Chondrocyte (in vitro differentiated cells): ENCODE data around the gene HIBCH. TPM values are rescaled to one million over a fixed set of nuclear protein-coding genes. Genes with fewer than 3 reads are reported as not detected.
A peak's percentile ranks its signal among the peaks of the same experiment; 100 is the strongest.

Experiments used
- DNase-seq: peaks from one replicate; pipeline ENCODE4 v3.0.0; 2021; ENCODE audit warnings: mixed read lengths, low spot score
- H3K27ac Mint-ChIP-seq: one replicate; pipeline ENCODE4 v1.8.0; 2021; ENCODE audit warnings: mild to moderate bottlenecking, moderate library complexity, mixed read lengths; ENCODE audit not compliant: unreplicated experiment
- H3K27me3 Mint-ChIP-seq: 2 replicates; pipeline ENCODE4 v1.8.0; 2021; ENCODE audit warnings: low read depth, mixed read lengths
- H3K36me3 Mint-ChIP-seq: 2 replicates; pipeline ENCODE4 v1.8.0; 2021; ENCODE audit warnings: low read depth, mixed read lengths
- H3K4me1 Mint-ChIP-seq: 2 replicates; pipeline ENCODE4 v1.8.0; 2021; ENCODE audit warnings: low read depth, mild to moderate bottlenecking, mixed read lengths
- H3K4me3 Mint-ChIP-seq: one replicate; pipeline ENCODE4 v1.8.0; 2021; ENCODE audit warnings: mild to moderate bottlenecking, moderate library complexity, mixed read lengths; ENCODE audit not compliant: unreplicated experiment
- H3K9me3 Mint-ChIP-seq: 2 replicates; pipeline ENCODE4 v1.8.0; 2021; ENCODE audit warnings: low read depth, mixed read lengths
- total RNA-seq: library from RNA; stranded (reverse); gene quantifications from 3 replicates; pipeline ENCODE4 v1.2.1, GENCODE V29; 2021
- TF ChIP-seq, protein P1 (sequence below): fragments of 200-600 bp; sonication (generic); IDR thresholded peaks from 2 replicates; pipeline ENCODE4 v1.5.0; 2021; ENCODE audit warnings: antibody characterized with exemption, mild to moderate bottlenecking, moderate library complexity

Gene HIBCH
- total RNA-seq, 1 donor from 2014 or later = 19.1 TPM

DNA sequence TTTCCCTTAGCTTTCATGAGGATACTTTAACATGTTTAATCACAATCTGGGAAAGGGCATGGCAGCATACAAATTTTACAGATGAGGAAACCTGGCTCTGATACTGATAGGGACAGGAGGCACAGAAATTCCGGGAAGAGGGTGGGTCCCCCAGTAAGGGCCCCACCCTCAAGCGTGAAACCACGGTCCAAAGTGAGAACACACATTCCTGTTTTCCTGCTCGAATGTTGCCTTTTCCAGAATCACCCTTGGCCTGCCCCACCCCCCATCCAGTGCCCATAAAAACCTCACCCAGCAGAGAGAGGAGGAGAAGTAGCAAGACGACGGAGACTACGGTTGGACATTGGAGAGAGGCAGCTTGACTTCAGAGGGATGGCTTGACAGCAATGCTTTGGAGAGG lies 98.2 kb downstream of the HIBCH start:
- Mint-ChIP-seq H3K4me1 (peaks cover 3% of the 10 kb centered on the region), H3K4me3 (no peak overlapping the region), H3K36me3 (peaks cover 29% of the 10 kb centered on the region), H3K27me3 (no peaks in the 10 kb centered on the region), H3K9me3 (peaks cover 16% of the 10 kb centered on the region), H3K27ac (no peak overlapping the region)
- DNase-seq = no peak
- TF ChIP-seq, protein P1, sequence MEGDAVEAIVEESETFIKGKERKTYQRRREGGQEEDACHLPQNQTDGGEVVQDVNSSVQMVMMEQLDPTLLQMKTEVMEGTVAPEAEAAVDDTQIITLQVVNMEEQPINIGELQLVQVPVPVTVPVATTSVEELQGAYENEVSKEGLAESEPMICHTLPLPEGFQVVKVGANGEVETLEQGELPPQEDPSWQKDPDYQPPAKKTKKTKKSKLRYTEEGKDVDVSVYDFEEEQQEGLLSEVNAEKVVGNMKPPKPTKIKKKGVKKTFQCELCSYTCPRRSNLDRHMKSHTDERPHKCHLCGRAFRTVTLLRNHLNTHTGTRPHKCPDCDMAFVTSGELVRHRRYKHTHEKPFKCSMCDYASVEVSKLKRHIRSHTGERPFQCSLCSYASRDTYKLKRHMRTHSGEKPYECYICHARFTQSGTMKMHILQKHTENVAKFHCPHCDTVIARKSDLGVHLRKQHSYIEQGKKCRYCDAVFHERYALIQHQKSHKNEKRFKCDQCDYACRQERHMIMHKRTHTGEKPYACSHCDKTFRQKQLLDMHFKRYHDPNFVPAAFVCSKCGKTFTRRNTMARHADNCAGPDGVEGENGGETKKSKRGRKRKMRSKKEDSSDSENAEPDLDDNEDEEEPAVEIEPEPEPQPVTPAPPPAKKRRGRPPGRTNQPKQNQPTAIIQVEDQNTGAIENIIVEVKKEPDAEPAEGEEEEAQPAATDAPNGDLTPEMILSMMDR = no peak

DNA sequence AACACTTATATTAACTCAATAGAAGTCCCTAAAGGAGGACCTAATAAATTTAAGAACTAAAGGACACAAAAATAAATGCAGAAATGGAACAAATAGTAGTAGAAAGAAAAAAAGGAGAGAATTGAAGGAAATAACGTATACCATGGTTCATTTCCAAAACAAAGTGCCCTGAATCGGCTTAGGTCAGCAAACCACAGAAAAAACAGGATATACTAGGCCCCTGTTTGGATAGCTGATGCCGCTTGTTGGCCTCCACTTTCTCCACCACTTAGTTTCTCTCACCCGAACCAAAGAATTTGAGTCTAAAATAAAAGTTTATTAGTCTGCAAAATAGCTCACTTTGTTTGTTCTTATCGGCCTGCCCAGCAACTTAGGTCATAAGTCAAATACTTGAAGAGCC lies 100.4 kb downstream of the HIBCH start:
- peaks cover 3% of the 10 kb centered on the region for H3K4me1 Mint-ChIP-seq
- TF ChIP-seq, protein P1 = no peak
- no peaks in the 10 kb centered on the region for H3K27me3 Mint-ChIP-seq
- H3K9me3 Mint-ChIP-seq = peaks cover 10% of the 10 kb centered on the region
- DNase-seq = no peak
- H3K36me3 Mint-ChIP-seq = peaks cover 20% of the 10 kb centered on the region
- H3K27ac Mint-ChIP-seq = no peak overlapping the region
- H3K4me3 Mint-ChIP-seq = no peak overlapping the region

DNA sequence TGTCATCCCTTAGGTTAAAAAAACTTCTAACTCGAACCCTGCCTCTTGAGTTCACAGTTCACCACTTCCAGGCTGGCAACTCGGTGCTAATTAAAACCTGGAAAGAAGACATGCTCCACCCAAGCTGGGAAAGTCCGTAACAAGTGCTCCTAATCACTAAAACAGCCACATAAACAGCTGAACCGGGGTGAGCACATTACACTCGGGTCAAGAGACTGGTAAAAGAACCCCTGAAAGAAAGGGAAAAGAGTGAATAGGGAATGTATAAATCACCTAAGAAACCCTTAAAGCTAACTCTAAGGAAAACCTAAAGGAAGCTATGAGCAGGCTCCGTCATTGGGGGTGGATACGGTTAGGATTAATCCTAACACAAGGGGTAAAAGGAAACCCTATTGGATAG lies 102.0 kb downstream of the HIBCH start:
- H3K4me1 Mint-ChIP-seq = peaks cover 3% of the 10 kb centered on the region
- no peak for DNase-seq
- H3K36me3 Mint-ChIP-seq = peaks cover 10% of the 10 kb centered on the region
- H3K9me3 Mint-ChIP-seq = no peaks in the 10 kb centered on the region
- TF ChIP-seq, protein P1 = no peak
- H3K4me3 Mint-ChIP-seq = no peak overlapping the region
- H3K27me3 Mint-ChIP-seq = no peaks in the 10 kb centered on the region
- H3K27ac Mint-ChIP-seq = no peak overlapping the region

DNA sequence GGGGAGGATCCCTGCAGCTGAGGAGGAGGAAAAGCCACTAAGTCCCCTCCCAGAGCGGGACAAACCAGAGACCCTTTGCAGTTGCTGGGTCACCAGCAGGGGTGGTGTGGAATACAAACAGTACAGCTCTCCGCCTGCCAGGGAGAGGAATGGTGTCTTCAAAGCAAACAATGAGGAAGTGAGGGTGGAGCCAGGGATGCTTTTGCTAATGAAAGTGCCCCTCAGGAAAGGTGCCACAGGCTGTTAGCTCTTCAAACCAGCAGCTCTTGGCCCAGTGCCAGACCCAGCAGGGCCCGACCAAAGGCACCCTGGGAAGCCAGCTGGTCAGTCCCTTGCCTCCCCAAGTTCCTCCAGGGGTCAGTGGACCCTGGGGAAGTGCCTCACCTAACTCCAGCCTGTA lies 102.8 kb downstream of the HIBCH start:
- Mint-ChIP-seq H3K27ac (no peak overlapping the region), H3K4me1 (peaks cover 3% of the 10 kb centered on the region), H3K27me3 (no peaks in the 10 kb centered on the region), H3K36me3 (peaks cover 4% of the 10 kb centered on the region), H3K4me3 (no peak overlapping the region), H3K9me3 (no peaks in the 10 kb centered on the region)
- TF ChIP-seq, protein P1 = no peak
- DNase-seq = peak; percentile 90

DNA sequence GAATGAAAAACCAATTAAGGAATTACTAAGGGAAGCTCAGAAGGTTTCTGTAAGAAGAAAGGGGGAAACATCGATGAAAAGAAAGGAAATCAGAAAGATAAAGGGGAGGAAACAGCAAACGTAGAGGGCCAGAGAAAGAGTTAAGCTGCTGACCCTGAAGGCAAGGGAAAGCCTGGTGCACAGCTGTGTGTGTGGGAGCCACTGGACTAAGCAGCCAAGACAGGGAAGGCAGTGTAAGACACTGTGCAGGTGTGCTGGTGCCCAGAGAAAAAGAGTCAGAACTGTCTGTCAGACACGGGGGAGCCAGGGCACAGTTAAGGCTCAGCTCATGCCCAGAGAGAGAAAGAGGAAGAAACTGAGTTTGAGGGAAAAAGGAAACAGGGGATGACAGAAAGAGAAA lies 104.0 kb downstream of the HIBCH start:
- no peaks in the 10 kb centered on the region for H3K27me3 Mint-ChIP-seq
- no peak overlapping the region for H3K4me3 Mint-ChIP-seq
- no peaks in the 10 kb centered on the region for H3K9me3 Mint-ChIP-seq
- TF ChIP-seq, protein P1 = no peak
- H3K36me3 Mint-ChIP-seq = peaks cover 3% of the 10 kb centered on the region
- peaks cover 3% of the 10 kb centered on the region for H3K4me1 Mint-ChIP-seq
- H3K27ac Mint-ChIP-seq = no peak overlapping the region
- DNase-seq = no peak
